Measurements from ENCODE around the gene TTC12. TPM values are rescaled to one million over a fixed set of nuclear protein-coding genes. Genes with fewer than 3 reads are reported as not detected.

TTC12 gene
- total RNA-seq, 2 donors from 2014 or later: 22.3 to 134 TPM

GRCh38 chr11:113407163-113407562 is 92.8 kb downstream of the TTC12 start:
- no peak for ATAC-seq
- H3K27ac ChIP-seq: no peak overlapping the region
- whole genome bisulfite sequencing, 2 donors: 54 to 85% methylated on average over 2 to 3 of the region's 3 CpGs
- intact Hi-C loops (cut with DNase I): no loop called here
- no peaks in the 10 kb centered on the region for H3K9me3 ChIP-seq
- DNase-seq: no peak
- no peaks in the 10 kb centered on the region for H3K36me3 ChIP-seq (replicated peaks in 1 of 2; ENCODE audit: insufficient read depth in 1 of 2, low read depth in 2 of 2)
- H3K27me3 ChIP-seq: no peaks in the 10 kb centered on the region
- no peaks in the 10 kb centered on the region for H3K4me1 ChIP-seq
- no peak overlapping the region for H3K4me3 ChIP-seq
- no peak for TF ChIP-seq POLR2A (IDR thresholded peaks at IDR 0.05)
- TF ChIP-seq CTCF (IDR thresholded peaks at IDR 0.05): no peak

- Histone ChIP-seq H3K9me3 (no peaks in the 10 kb centered on the region), H3K27me3 (no peaks in the 10 kb centered on the region), H3K27ac (no peak overlapping the region), H3K4me1 (no peaks in the 10 kb centered on the region), H3K36me3 (replicated peaks in 1 of 2; ENCODE audit: insufficient read depth in 1 of 2, low read depth in 2 of 2) (no peaks in the 10 kb centered on the region), H3K4me3 (no peak overlapping the region)
- ATAC-seq (no peak), DNase-seq (no peak)
- TF ChIP-seq CTCF (IDR thresholded peaks at IDR 0.05) (no peak), POLR2A (IDR thresholded peaks at IDR 0.05) (no peak)
- 42 to 43% methylated on average over 9 of the region's 9 CpGs for WGBS, 2 donors
- intact Hi-C loops (cut with DNase I): no loop called here
These were observed 93.8 kb downstream of the TTC12 start for GRCh38 chr11:113408206-113408605.

GRCh38 chr11:113408887-113409286 is 94.5 kb downstream of the TTC12 start:
- Histone ChIP-seq H3K27ac (no peak overlapping the region), H3K4me3 (no peak overlapping the region)

GRCh38 chr11:113409526-113409925 is 95.1 kb downstream of the TTC12 start:
- WGBS, 2 donors: 65 to 82% methylated on average over 3 of the region's 3 CpGs
- no peak for DNase-seq
- intact Hi-C loops (cut with DNase I): no loop called here
- no peak overlapping the region for H3K27ac ChIP-seq
- TF ChIP-seq POLR2A (IDR thresholded peaks at IDR 0.05): no peak
- no peak for TF ChIP-seq CTCF (IDR thresholded peaks at IDR 0.05)
- no peaks in the 10 kb centered on the region for H3K36me3 ChIP-seq (replicated peaks in 1 of 2; ENCODE audit: insufficient read depth in 1 of 2, low read depth in 2 of 2)
- no peaks in the 10 kb centered on the region for H3K27me3 ChIP-seq
- no peaks in the 10 kb centered on the region for H3K9me3 ChIP-seq
- H3K4me3 ChIP-seq: no peak overlapping the region
- no peak for ATAC-seq
- H3K4me1 ChIP-seq: no peaks in the 10 kb centered on the region

More at GRCh38 chr11:113408887-113409286, 94.5 kb downstream of the TTC12 start:
- TF ChIP-seq CTCF (IDR thresholded peaks at IDR 0.05) (no peak), POLR2A (IDR thresholded peaks at IDR 0.05) (no peak)
- H3K9me3 ChIP-seq: no peaks in the 10 kb centered on the region
- DNase-seq: no peak
- H3K4me1 ChIP-seq: no peaks in the 10 kb centered on the region
- WGBS, 2 donors: 71 to 88% methylated on average over 9 of the region's 9 CpGs
- intact Hi-C loops (cut with DNase I): no loop called here
- H3K36me3 ChIP-seq (replicated peaks in 1 of 2; ENCODE audit: insufficient read depth in 1 of 2, low read depth in 2 of 2): no peaks in the 10 kb centered on the region
- no peaks in the 10 kb centered on the region for H3K27me3 ChIP-seq
- no peak for ATAC-seq

GRCh38 chr11:113410414-113411135 is 96.2 kb downstream of the TTC12 start:
- TF ChIP-seq POLR2A (IDR thresholded peaks at IDR 0.05) (no peak), CTCF (IDR thresholded peaks at IDR 0.05) (no peak)
- ATAC-seq (no peak), DNase-seq (no peak)
- no peaks in the 10 kb centered on the region for H3K36me3 ChIP-seq (replicated peaks in 1 of 2; ENCODE audit: insufficient read depth in 1 of 2, low read depth in 2 of 2)
- no peaks in the 10 kb centered on the region for H3K9me3 ChIP-seq
- H3K4me1 ChIP-seq: no peaks in the 10 kb centered on the region
- no peak overlapping the region for H3K27ac ChIP-seq
- WGBS, 2 donors: 82 to 86% methylated on average over 20 to 21 of the region's 21 CpGs
- no peak overlapping the region for H3K4me3 ChIP-seq
- intact Hi-C loops (cut with DNase I): no loop called here
- H3K27me3 ChIP-seq: no peaks in the 10 kb centered on the region

Measured in body of pancreas (tissue), 4 donors.